Measurements from ENCODE around the gene RSPH6A. TPM values are rescaled to one million over a fixed set of nuclear protein-coding genes. Genes with fewer than 3 reads are reported as not detected.

The RSPH6A gene
- total RNA-seq, 2 experiments from 2014 or later: 0.17 to 0.25 TPM

- DNase-seq (no peak), ATAC-seq (ENCODE audit: poor library complexity) (no peak)
- CTCF ChIA-PET: no interaction called here
- no peaks in the 10 kb centered on the region for H3K9me3 ChIP-seq (ENCODE audit: control insufficient read depth in 1 of 2, insufficient read depth in 1 of 2, low read length in 2 of 2)
- peaks cover 31% of the 10 kb centered on the region for H3K36me3 Mint-ChIP-seq (ENCODE audit: low read depth)
- peaks cover 8% of the 10 kb centered on the region for H3K4me1 ChIP-seq (ENCODE audit: insufficient read depth, low read length)
- no peaks in the 10 kb centered on the region for H3K27me3 ChIP-seq (ENCODE audit: control insufficient read depth in 1 of 2, insufficient read depth in 2 of 2, low read length in 2 of 2)
- H3K4me3 Mint-ChIP-seq: no peak overlapping the region
- peaks cover 6% of the 10 kb centered on the region for H3K4me1 Mint-ChIP-seq (ENCODE audit: low read depth)
- POLR2A ChIA-PET: no interaction called here
- intact Hi-C loops (cut with DNase I, micrococcal nuclease): no loop called here
- TF ChIP-seq, protein P1, sequence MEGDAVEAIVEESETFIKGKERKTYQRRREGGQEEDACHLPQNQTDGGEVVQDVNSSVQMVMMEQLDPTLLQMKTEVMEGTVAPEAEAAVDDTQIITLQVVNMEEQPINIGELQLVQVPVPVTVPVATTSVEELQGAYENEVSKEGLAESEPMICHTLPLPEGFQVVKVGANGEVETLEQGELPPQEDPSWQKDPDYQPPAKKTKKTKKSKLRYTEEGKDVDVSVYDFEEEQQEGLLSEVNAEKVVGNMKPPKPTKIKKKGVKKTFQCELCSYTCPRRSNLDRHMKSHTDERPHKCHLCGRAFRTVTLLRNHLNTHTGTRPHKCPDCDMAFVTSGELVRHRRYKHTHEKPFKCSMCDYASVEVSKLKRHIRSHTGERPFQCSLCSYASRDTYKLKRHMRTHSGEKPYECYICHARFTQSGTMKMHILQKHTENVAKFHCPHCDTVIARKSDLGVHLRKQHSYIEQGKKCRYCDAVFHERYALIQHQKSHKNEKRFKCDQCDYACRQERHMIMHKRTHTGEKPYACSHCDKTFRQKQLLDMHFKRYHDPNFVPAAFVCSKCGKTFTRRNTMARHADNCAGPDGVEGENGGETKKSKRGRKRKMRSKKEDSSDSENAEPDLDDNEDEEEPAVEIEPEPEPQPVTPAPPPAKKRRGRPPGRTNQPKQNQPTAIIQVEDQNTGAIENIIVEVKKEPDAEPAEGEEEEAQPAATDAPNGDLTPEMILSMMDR (IDR thresholded peaks at IDR 0.05): no peak
- no peak overlapping the region for H3K4me3 ChIP-seq (ENCODE audit: low read length)
- H3K27me3 Mint-ChIP-seq: peaks cover 4% of the 10 kb centered on the region
- H3K27ac Mint-ChIP-seq: no peak overlapping the region
- H3K36me3 ChIP-seq (ENCODE audit: insufficient read depth, low read length): peaks cover 48% of the 10 kb centered on the region
- no peak overlapping the region for H3K27ac ChIP-seq (ENCODE audit: low read depth in 1 of 2, low read length in 2 of 2)
- no peaks in the 10 kb centered on the region for H3K9me3 Mint-ChIP-seq
Observed at GRCh38 chr19:45821570-45821969, 6.5 kb upstream of the RSPH6A start.

GRCh38 chr19:45821103-45821521 is 6.0 kb upstream of the RSPH6A start:
- POLR2A ChIA-PET: no interaction called here
- peaks cover 10% of the 10 kb centered on the region for H3K4me1 ChIP-seq (ENCODE audit: insufficient read depth, low read length)
- no peaks in the 10 kb centered on the region for H3K9me3 ChIP-seq (ENCODE audit: control insufficient read depth in 1 of 2, insufficient read depth in 1 of 2, low read length in 2 of 2)
- no peak overlapping the region for H3K4me3 ChIP-seq (ENCODE audit: low read length)
- no peaks in the 10 kb centered on the region for H3K27me3 ChIP-seq (ENCODE audit: control insufficient read depth in 1 of 2, insufficient read depth in 2 of 2, low read length in 2 of 2)
- CTCF ChIA-PET: no interaction called here
- peaks cover 43% of the 10 kb centered on the region for H3K36me3 ChIP-seq (ENCODE audit: insufficient read depth, low read length)
- H3K27me3 Mint-ChIP-seq: peaks cover 4% of the 10 kb centered on the region
- TF ChIP-seq, protein P1 (IDR thresholded peaks at IDR 0.05): no peak
- intact Hi-C loops (cut with DNase I, micrococcal nuclease): no loop called here
- no peaks in the 10 kb centered on the region for H3K9me3 Mint-ChIP-seq
- no peak for ATAC-seq (ENCODE audit: poor library complexity)
- peaks cover 6% of the 10 kb centered on the region for H3K4me1 Mint-ChIP-seq (ENCODE audit: low read depth)
- peaks cover 26% of the 10 kb centered on the region for H3K36me3 Mint-ChIP-seq (ENCODE audit: low read depth)
- H3K4me3 Mint-ChIP-seq: no peak overlapping the region
- no peak overlapping the region for H3K27ac Mint-ChIP-seq
- no peak overlapping the region for H3K27ac ChIP-seq (ENCODE audit: low read depth in 1 of 2, low read length in 2 of 2)
- no peak for DNase-seq

DNA sequence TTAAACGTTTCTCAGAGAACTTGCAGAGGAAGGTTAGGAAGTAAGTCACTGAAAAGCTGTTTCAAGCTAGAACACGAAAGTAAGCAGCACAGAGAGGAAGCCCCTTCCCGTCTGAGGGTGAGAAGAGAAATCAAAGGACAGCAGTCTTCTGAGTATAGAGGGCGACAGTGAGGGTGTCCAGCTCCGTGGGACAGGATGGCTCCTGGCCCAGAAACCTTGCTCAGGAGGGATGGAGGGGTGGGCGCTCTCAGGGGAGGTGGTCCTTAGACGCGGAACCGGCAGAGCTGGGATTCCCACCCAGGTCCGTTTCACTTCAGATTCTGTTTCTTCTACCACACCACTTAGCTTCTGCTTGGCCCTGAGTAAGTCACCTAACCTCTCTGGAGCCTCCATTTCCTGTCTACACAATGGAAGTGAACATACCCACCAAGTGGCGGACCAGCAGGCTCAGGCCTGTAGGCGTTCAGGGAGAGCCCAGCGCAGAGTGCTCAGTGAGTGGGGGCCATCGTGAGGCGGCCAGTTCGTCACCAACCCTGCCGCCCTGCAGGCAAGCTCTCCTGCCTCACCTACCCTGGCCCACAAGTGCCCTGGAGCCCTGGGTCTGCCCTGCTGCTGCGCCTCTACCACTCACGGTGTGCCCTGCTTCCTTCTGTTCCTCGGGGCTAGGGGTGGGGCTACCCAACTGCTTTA is 5.5 kb upstream of the RSPH6A start:
- ChIA-PET CTCF (no interaction called here), POLR2A (interaction anchor here (1.1 to 1.2 kb wide), 2 partner anchors 43 to 50 kb away, joined by 3 read pairs; no protein-coding TSS in a partner anchor)
- no peak overlapping the region for H3K27ac ChIP-seq (ENCODE audit: low read depth in 1 of 2, low read length in 2 of 2)
- H3K9me3 ChIP-seq (ENCODE audit: control insufficient read depth in 1 of 2, insufficient read depth in 1 of 2, low read length in 2 of 2): no peaks in the 10 kb centered on the region
- Mint-ChIP-seq H3K4me1 (ENCODE audit: low read depth) (peaks cover 6% of the 10 kb centered on the region), H3K4me3 (no peak overlapping the region), H3K27me3 (peaks cover 4% of the 10 kb centered on the region), H3K36me3 (ENCODE audit: low read depth) (peaks cover 22% of the 10 kb centered on the region), H3K27ac (no peak overlapping the region), H3K9me3 (no peaks in the 10 kb centered on the region)
- H3K4me3 ChIP-seq (ENCODE audit: low read length): no peak overlapping the region
- DNase-seq: no peak
- TF ChIP-seq, protein P1 (IDR thresholded peaks at IDR 0.05): no peak
- peaks cover 16% of the 10 kb centered on the region for H3K4me1 ChIP-seq (ENCODE audit: insufficient read depth, low read length)
- peaks cover 37% of the 10 kb centered on the region for H3K36me3 ChIP-seq (ENCODE audit: insufficient read depth, low read length)
- ATAC-seq (ENCODE audit: poor library complexity): no peak
- intact Hi-C loops (cut with DNase I, micrococcal nuclease): no loop called here
- no peaks in the 10 kb centered on the region for H3K27me3 ChIP-seq (ENCODE audit: control insufficient read depth in 1 of 2, insufficient read depth in 2 of 2, low read length in 2 of 2)

All from CD4-positive, alpha-beta T cell (primary cell).